NT2/D1 (cell line): ENCODE results near the gene DEDD2.

Experiments
- SUZ12 ChIP-seq: IDR thresholded peaks from 2 replicates; pipeline ENCODE4 v1.6.1; 2011; ENCODE audit not compliant: insufficient read length, insufficient read depth; ENCODE audit errors: extremely low read depth
- YY1 ChIP-seq: IDR thresholded peaks from 2 replicates; pipeline ENCODE4 v1.6.1; 2011; ENCODE audit not compliant: insufficient read length, insufficient read depth
- ZNF274 ChIP-seq: IDR thresholded peaks from 2 replicates; pipeline ENCODE4 v1.6.1; 2011; ENCODE audit warnings: mild to moderate bottlenecking, low read depth, low read length

- TF ChIP-seq YY1 (no peak), SUZ12 (no peak), ZNF274 (no peak)
Measured at GRCh38 chr19:42253245-42254088, 36.0 kb upstream of the DEDD2 start.
